Karpas-422 (cell line): ENCODE measurements around the gene HMGN4. TPM values are rescaled to one million over a fixed set of nuclear protein-coding genes. Genes with fewer than 3 reads are reported as not detected.
"Not testable (repeated sequence)": the region's sequence is repeated elsewhere in the genome, so short reads cannot be mapped to it uniquely, and the experiment has no call there.

Experiments
- DNase-seq: peaks from one replicate; pipeline ENCODE4 v3.0.0-alpha.2; 2015
- H2AFZ ChIP-seq: fragments of 200-600 bp; sonication (generic); 2 replicates; pipeline ENCODE4 v1.6.1; 2014; ENCODE audit warnings: antibody characterized with exemption, low read length, mixed read lengths
- H3K27ac ChIP-seq: fragments of 200-600 bp; sonication (generic); 2 replicates; pipeline ENCODE4 v1.5.1; 2014; ENCODE audit warnings: mild to moderate bottlenecking, low read length, moderate library complexity
- H3K27me3 ChIP-seq: fragments of 200-600 bp; sonication (generic); 2 replicates; pipeline ENCODE4 v1.6.1; 2014; ENCODE audit warnings: low read length, mixed read lengths
- H3K36me3 ChIP-seq: fragments of 200-600 bp; sonication (generic); 2 replicates; pipeline ENCODE4 v1.6.1; 2014; ENCODE audit warnings: low read length, mixed read lengths; ENCODE audit not compliant: insufficient read depth
- H3K4me1 ChIP-seq: fragments of 200-600 bp; sonication (generic); 2 replicates; pipeline ENCODE4 v1.6.1; 2014; ENCODE audit warnings: mild to moderate bottlenecking, low read length, mixed read lengths
- H3K4me2 ChIP-seq: fragments of 200-600 bp; sonication (generic); 2 replicates; pipeline ENCODE4 v1.6.1; 2014; ENCODE audit warnings: low read length, low read depth, mild to moderate bottlenecking; ENCODE audit not compliant: poor library complexity, severe bottlenecking
- H3K4me3 ChIP-seq: fragments of 200-600 bp; sonication (generic); 2 replicates; pipeline ENCODE4 v1.5.1; 2014; ENCODE audit warnings: mild to moderate bottlenecking, antibody characterized with exemption, low read length, mixed read lengths
- H3K79me2 ChIP-seq: fragments of 200-600 bp; sonication (generic); 2 replicates; pipeline ENCODE4 v1.6.1; 2014; ENCODE audit warnings: mild to moderate bottlenecking, low read length, mixed read lengths
- H3K9ac ChIP-seq: fragments of 200-600 bp; sonication (generic); 2 replicates; pipeline ENCODE4 v1.6.0; 2014; ENCODE audit warnings: low read length
- H3K9me2 ChIP-seq: fragments of 200-600 bp; sonication (generic), shearing (Covaris generic); replicated peaks from 2 replicates; pipeline ENCODE4 v1.6.0; 2014; ENCODE audit warnings: mild to moderate bottlenecking, low read length, moderate library complexity; ENCODE audit not compliant: insufficient read depth
- H3K9me3 ChIP-seq: fragments of 300-700, 200-600 bp; sonication (generic); 2 replicates; pipeline ENCODE4 v1.6.1; 2014; ENCODE audit warnings: low read length, mixed read lengths
- H4K20me1 ChIP-seq: fragments of 200-600 bp; sonication (generic); 2 replicates; pipeline ENCODE4 v1.6.1; 2014; ENCODE audit warnings: mild to moderate bottlenecking, antibody characterized with exemption, low read length, low read depth; ENCODE audit not compliant: insufficient read depth
- total RNA-seq: library from RNA; depleted of rRNA; stranded (reverse); fragments of >200 nt; shearing (Covaris generic); gene quantifications from 2 replicates; pipeline ENCODE4 v1.2.3, GENCODE V29; 2014; ENCODE audit warnings: low replicate concordance

HMGN4 gene
- total RNA-seq, 1 experiment from 2014 or later = 103 TPM

DNA sequence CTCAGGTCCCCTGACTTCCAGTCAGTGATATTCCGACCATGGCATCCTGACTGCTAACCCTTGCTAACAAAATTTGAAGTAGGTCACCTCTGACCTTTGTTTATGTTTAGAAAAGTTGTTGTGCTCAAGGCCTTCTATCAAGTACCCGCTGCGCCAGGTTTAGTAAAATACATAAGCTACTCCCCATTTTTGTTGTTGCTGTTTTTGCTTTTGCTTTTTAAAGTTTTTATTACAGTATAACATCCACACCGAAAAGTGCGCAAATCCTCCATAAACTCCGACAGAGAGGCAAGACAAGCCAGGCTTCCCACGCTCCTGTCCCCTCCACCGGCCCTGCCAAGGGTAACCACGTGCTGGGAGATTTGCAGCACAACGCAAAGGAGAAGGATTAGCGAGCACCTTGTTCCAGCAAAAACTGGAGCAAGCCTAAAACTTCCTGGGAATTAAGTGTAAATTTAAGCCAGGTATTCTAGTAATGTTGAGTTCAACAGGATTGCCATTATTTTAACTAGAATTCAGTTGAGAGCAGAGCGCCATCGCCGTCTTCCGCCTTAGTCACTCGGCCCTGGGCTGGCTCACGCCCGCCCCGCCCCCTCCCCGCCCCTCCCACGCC, 17.8 kb upstream of the HMGN4 start:
- Histone ChIP-seq H3K4me3 (peak overlapping the region; percentile 70), H2AFZ (0 out of 2 replicates have a peak overlapping the region, but pooled peaks have one; percentile 19), H3K27me3 (no peaks in the 10 kb centered on the region)

DNA sequence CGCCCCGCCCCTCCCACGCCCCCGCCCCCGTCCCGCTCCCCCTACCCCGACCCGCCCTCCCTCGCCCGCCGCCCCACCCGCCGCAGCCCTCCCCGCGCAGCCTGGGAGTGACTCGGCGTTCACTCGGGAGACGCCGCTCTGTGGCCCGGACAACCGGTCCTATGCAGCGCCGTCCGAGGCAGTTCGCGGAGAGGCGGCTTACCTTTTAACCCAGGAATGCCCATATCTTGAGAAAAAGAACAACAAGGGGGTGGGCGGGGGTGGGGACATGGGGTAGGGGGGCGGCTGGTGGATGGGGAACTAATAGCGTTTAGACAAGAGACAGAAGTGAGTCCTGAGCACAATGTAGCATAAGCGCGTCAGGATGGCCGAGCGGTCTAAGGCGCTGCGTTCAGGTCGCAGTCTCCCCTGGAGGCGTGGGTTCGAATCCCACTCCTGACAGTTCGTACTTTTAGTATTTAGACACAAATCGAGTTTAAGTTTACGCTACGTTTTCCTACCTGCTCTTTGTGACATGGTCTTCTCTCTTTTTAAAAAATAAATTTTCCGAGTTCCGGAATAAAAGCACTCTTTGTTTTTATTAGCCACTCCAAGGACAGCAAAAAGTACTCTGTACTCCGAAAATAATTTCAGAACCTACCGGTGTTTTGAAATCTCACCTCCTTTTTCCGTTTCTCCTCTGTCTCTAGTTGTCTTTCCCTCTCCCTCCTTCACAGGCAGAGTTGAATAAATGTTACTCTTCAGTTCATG, 17.1 kb upstream of the HMGN4 start:
- Histone ChIP-seq H3K9me3 (no peaks in the 10 kb centered on the region), H2AFZ (peak overlapping the region; percentile 77), H3K9ac (peak overlapping the region; percentile 71), H3K79me2 (no peaks in the 10 kb centered on the region), H3K27ac (peak overlapping the region; percentile 43), H3K9me2 (no peaks in the 10 kb centered on the region), H3K4me1 (peaks cover 13% of the 10 kb centered on the region), H3K27me3 (no peaks in the 10 kb centered on the region), H3K36me3 (no peaks in the 10 kb centered on the region), H4K20me1 (no peaks in the 10 kb centered on the region), H3K4me2 (peak overlapping the region; percentile 79), H3K4me3 (peak overlapping the region; percentile 68)
- DNase-seq = peak; percentile 94

More for the DNA sequence above, 17.8 kb upstream of the HMGN4 start:
- Histone ChIP-seq H4K20me1 (no peaks in the 10 kb centered on the region), H3K4me1 (peaks cover 13% of the 10 kb centered on the region), H3K36me3 (no peaks in the 10 kb centered on the region), H3K9ac (peak overlapping the region; percentile 70), H3K9me2 (no peaks in the 10 kb centered on the region), H3K27ac (peak overlapping the region; percentile 65), H3K79me2 (no peaks in the 10 kb centered on the region), H3K9me3 (no peaks in the 10 kb centered on the region), H3K4me2 (peak overlapping the region; percentile 89)
- no peak for DNase-seq

DNA sequence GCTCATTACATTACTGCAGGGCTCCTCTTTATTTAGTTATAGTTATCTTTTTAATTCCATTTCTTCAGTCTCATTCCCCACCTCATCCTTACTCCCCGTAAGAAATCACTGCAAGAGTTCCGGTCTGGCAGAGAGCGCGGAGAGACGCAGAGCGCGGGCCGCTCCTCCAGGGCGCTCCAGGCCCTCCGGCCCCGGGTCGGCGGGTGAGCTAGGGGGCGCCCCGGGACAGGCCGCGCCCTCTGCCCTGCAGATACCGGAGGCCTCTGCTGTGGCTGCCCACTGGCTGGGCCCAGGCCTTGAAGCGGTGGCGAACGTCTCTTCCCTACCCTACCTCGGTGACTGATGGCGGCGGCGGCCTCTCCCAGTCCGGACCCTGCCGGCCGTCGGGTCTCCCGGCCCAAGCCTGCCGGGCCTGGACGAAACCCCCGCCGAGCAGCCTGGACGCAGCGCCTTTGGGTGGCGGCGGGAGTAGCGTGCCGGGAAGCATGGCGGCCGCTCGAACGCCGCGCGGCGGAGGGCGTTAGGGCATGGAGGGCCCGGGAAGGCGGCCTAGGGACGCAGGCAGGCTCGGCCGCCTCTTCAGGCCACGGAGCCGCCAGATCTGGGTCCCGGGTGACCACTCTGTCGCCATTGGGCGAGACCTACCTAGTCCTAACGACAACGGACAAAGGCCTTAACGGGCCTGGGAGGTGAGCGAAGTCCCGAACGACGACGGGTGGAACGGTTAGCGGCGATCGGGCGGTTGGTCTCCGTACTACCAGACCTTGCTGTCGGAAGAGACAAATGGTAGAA, 16.4 kb upstream of the HMGN4 start:
- no peaks in the 10 kb centered on the region for H3K36me3 ChIP-seq
- H3K4me1 ChIP-seq = peaks cover 13% of the 10 kb centered on the region
- no peaks in the 10 kb centered on the region for H3K79me2 ChIP-seq
- H3K9me2 ChIP-seq = no peaks in the 10 kb centered on the region
- H3K9me3 ChIP-seq = no peaks in the 10 kb centered on the region
- no peaks in the 10 kb centered on the region for H3K27me3 ChIP-seq
- no peaks in the 10 kb centered on the region for H4K20me1 ChIP-seq
- H3K9ac ChIP-seq = peak overlapping the region; percentile 71
- peak overlapping the region; percentile 68 for H3K4me3 ChIP-seq
- H3K4me2 ChIP-seq = peak overlapping the region; percentile 79
- peak overlapping the region; percentile 77 for H2AFZ ChIP-seq
- H3K27ac ChIP-seq = peak overlapping the region; percentile 43
- DNase-seq = peak; percentile 79

DNA sequence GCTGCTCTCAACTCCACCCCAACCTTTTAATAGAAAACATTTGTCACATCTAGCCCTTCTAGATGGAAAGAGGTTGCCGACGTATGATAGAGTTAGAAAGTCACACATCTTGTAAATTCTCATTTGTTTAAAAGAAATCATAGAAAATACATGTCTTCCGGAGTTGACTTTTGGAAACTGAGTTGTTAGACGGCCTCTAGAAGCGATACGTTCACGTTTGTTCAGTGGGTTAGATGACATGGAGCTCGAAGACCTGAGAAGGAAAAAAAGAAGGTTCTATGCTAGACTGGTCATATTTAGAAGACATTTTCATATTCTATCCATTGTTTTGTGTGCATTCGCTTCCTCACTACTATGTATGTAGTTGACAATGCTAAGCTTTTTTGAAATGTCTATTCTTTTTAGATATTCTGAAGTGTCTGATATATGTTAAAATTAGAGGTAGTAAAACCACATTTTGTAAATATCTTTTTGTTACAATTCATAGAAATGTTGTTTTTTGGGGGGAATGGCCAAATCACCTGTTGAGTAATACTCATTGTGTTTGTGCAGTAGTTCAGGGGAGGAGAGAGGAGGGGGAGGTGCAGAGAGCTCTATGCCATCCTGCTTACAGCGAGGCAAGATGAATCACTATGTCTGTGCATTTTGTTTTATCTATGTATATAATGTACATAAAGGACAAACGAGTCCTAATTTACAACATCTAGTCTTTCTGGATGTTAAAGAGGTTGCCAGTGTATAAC, 15.5 kb upstream of the HMGN4 start:
- H3K4me1 ChIP-seq = peaks cover 13% of the 10 kb centered on the region
- H4K20me1 ChIP-seq, DNase-seq, H3K27me3 ChIP-seq, H3K4me3 ChIP-seq, H3K9me2 ChIP-seq, H3K4me2 ChIP-seq, H3K9me3 ChIP-seq, H3K36me3 ChIP-seq, H3K79me2 ChIP-seq, H3K27ac ChIP-seq, H3K9ac ChIP-seq, H2AFZ ChIP-seq: not testable (repeated sequence)

DNA sequence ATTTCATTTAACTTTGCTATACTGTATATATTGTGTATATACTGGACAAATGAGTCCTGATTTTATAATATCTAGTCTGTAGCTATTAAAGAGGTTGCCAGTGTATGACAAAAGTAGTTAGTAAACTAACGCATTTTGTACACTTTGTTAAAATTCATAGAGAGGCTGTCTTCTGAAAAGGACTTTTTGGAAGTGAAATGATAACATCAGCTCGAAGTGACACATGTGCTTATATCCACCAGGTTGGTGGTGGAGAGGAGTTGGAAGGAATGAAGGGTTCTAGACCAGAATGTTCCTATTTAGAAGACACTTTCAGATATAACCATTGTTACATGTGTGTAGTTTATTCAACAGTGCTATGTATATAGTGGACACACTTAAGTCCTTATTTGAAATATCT, 13.9 kb upstream of the HMGN4 start:
- H3K27ac ChIP-seq, H3K36me3 ChIP-seq, H4K20me1 ChIP-seq, H3K4me3 ChIP-seq, H3K4me2 ChIP-seq, H3K79me2 ChIP-seq, H3K27me3 ChIP-seq, H3K9me2 ChIP-seq, H3K9me3 ChIP-seq, H3K9ac ChIP-seq, DNase-seq, H2AFZ ChIP-seq: not testable (repeated sequence)
- peaks cover 13% of the 10 kb centered on the region for H3K4me1 ChIP-seq

DNA sequence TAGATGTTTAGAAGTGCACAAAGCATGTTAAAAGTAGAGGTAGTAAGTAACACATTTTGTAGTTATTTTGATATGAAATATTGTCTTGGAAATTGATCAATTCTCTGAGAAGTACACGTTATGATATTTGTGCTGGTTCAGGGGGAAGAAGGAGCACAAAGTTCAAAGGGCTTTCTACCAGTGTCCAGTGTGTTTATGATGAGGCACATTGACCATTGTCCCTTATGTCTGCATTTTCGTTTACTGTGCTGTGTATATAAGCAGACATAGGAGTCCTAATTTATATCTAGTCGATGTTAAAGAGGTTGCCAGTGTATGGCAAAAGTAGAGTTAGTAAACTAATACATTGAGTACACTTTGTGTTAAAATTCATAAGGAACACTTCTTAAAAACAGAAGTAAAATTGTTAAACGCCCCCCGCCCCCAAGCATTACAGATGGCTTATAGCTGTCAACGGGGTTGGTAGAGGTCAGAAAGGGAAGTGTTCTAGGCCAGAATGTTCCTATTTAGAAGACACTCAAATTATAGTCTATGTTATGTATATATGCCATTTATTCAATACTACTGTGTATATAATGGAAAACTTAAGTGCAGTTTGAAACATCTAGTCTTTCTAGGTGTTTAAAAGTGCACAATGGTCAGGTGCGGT, 13.3 kb upstream of the HMGN4 start:
- H3K27ac ChIP-seq = no peak overlapping the region
- H3K9me3 ChIP-seq = no peaks in the 10 kb centered on the region
- H3K9me2 ChIP-seq = no peaks in the 10 kb centered on the region
- no peaks in the 10 kb centered on the region for H3K36me3 ChIP-seq
- H4K20me1 ChIP-seq = no peaks in the 10 kb centered on the region
- no peak overlapping the region for H2AFZ ChIP-seq
- no peaks in the 10 kb centered on the region for H3K27me3 ChIP-seq
- no peaks in the 10 kb centered on the region for H3K79me2 ChIP-seq
- DNase-seq = no peak
- H3K4me3 ChIP-seq = no peak overlapping the region
- no peak overlapping the region for H3K9ac ChIP-seq
- no peak overlapping the region for H3K4me2 ChIP-seq
- peaks cover 11% of the 10 kb centered on the region for H3K4me1 ChIP-seq

DNA sequence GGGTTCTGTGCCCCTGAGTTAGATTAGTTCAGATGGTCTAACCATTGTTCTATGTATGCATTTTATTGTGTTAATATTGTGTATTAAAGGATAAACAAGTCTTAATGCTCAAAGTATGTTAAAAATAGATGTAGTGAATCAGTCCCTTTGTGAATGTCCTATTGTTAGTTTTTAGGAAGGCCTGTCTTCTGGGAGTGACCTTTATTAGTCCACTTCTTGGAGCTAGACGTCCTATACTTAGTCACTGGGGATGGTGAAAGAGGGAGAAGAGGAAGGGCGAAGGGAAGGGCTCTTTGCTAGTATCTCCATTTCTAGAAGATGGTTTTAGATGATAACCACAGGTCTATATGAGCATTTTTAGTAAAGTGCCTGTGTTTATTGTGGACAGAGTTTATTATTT, 12.3 kb upstream of the HMGN4 start:
- no peak overlapping the region for H3K4me2 ChIP-seq
- no peak overlapping the region for H3K27ac ChIP-seq
- no peak for DNase-seq
- H3K9me3 ChIP-seq = no peaks in the 10 kb centered on the region
- peaks cover 4% of the 10 kb centered on the region for H3K4me1 ChIP-seq
- no peaks in the 10 kb centered on the region for H3K79me2 ChIP-seq
- no peaks in the 10 kb centered on the region for H3K27me3 ChIP-seq
- no peaks in the 10 kb centered on the region for H3K9me2 ChIP-seq
- no peak overlapping the region for H3K9ac ChIP-seq
- H3K4me3 ChIP-seq = no peak overlapping the region
- no peaks in the 10 kb centered on the region for H4K20me1 ChIP-seq
- H2AFZ ChIP-seq = no peak overlapping the region
- H3K36me3 ChIP-seq = no peaks in the 10 kb centered on the region
